MM.1S (cell line): ENCODE measurements around the gene TBATA.

Experiments
- DNase-seq: peaks from one replicate; pipeline ENCODE4 v3.0.0-alpha.2; 2015
- H2AFZ ChIP-seq: fragments of 300-600 bp; sonication (generic); 2 replicates; pipeline ENCODE4 v1.6.0; 2016; ENCODE audit warnings: antibody characterized with exemption, low read length
- H3F3A ChIP-seq: fragments of 300-600 bp; sonication (generic); 2 replicates; pipeline ENCODE4 v1.6.1; 2016; ENCODE audit warnings: mild to moderate bottlenecking, antibody characterized with exemption, low read length, moderate library complexity, mixed read lengths; ENCODE audit not compliant: insufficient read depth
- H3K27ac ChIP-seq: fragments of 300-600 bp; sonication (generic); 2 replicates; pipeline ENCODE4 v1.5.1; 2016; ENCODE audit warnings: mild to moderate bottlenecking, low read length
- H3K27me3 ChIP-seq: fragments of 300-600 bp; sonication (generic); replicated peaks from 2 replicates; pipeline ENCODE4 v1.6.0; 2016; ENCODE audit warnings: low read length; ENCODE audit not compliant: insufficient read depth
- H3K36me3 ChIP-seq: fragments of 300-600 bp; sonication (generic); replicated peaks from 2 replicates; pipeline ENCODE4 v1.6.1; 2016; ENCODE audit warnings: mild to moderate bottlenecking, low read length, mixed read lengths; ENCODE audit not compliant: insufficient read depth
- H3K4me1 ChIP-seq: fragments of 300-600 bp; sonication (generic); 2 replicates; pipeline ENCODE4 v1.6.1; 2016; ENCODE audit warnings: low read length, mixed read lengths
- H3K4me2 ChIP-seq: fragments of 300-600 bp; sonication (generic); 2 replicates; pipeline ENCODE4 v1.6.0; 2016; ENCODE audit warnings: low read depth, low read length
- H3K4me3 ChIP-seq: fragments of 300-600 bp; sonication (generic); 2 replicates; pipeline ENCODE4 v1.5.1; 2016; ENCODE audit warnings: low read length, mixed read lengths
- H3K79me2 ChIP-seq: fragments of 300-600 bp; sonication (generic); 2 replicates; pipeline ENCODE4 v1.6.1; 2016; ENCODE audit warnings: mixed run types, low read length, mixed read lengths
- H3K9ac ChIP-seq: fragments of 300-600 bp; sonication (generic); 2 replicates; pipeline ENCODE4 v1.6.1; 2016; ENCODE audit warnings: low read length, mixed read lengths
- H3K9me2 ChIP-seq: fragments of 300-600 bp; sonication (generic); replicated peaks from 2 replicates; pipeline ENCODE4 v1.6.1; 2016; ENCODE audit warnings: mild to moderate bottlenecking, low read length, mixed read lengths; ENCODE audit not compliant: insufficient read depth
- H3K9me3 ChIP-seq: fragments of 300-600 bp; sonication (generic); replicated peaks from 2 replicates; pipeline ENCODE4 v1.6.1; 2016; ENCODE audit warnings: mild to moderate bottlenecking, low read length, mixed read lengths; ENCODE audit not compliant: insufficient read depth
- H4K20me1 ChIP-seq: fragments of 300-600 bp; sonication (generic); 2 replicates; pipeline ENCODE4 v1.6.1; 2016; ENCODE audit warnings: mild to moderate bottlenecking, low read length, moderate library complexity, mixed read lengths; ENCODE audit not compliant: insufficient read depth
- CTCF ChIP-seq: fragments of 300-600 bp; sonication (generic); IDR thresholded peaks from 2 replicates; pipeline ENCODE4 v1.5.1; 2016; ENCODE audit warnings: antibody characterized with exemption, low read length, mixed read lengths
- EZH2 ChIP-seq: fragments of 300-600 bp; sonication (generic); optimal IDR thresholded peaks from 2 replicates; pipeline ENCODE3; 2017; ENCODE audit warnings: low read depth, mild to moderate bottlenecking, antibody characterized with exemption, low read length, mixed read lengths
- EZH2phosphoT487 ChIP-seq: fragments of 300-600 bp; sonication (generic); IDR thresholded peaks from 2 replicates; pipeline ENCODE4 v1.6.1; 2018; ENCODE audit warnings: antibody characterized with exemption, low read length

TBATA gene

GRCh38 chr10:70753841-70754621, 31.1 kb downstream of the TBATA start:
- Histone ChIP-seq H3K9me2 (no peaks in the 10 kb centered on the region), H3K27ac (no peak overlapping the region), H2AFZ (no peak overlapping the region), H3K27me3 (no peaks in the 10 kb centered on the region), H3F3A (no peaks in the 10 kb centered on the region), H3K79me2 (no peaks in the 10 kb centered on the region), H3K9ac (no peak overlapping the region), H3K4me1 (no peaks in the 10 kb centered on the region), H4K20me1 (no peaks in the 10 kb centered on the region), H3K36me3 (no peaks in the 10 kb centered on the region), H3K4me3 (no peak overlapping the region), H3K9me3 (no peaks in the 10 kb centered on the region), H3K4me2 (no peak overlapping the region)
- DNase-seq, result no peak
- TF ChIP-seq CTCF (no peak), EZH2phosphoT487 (no peak), EZH2 (no peak)

DNA sequence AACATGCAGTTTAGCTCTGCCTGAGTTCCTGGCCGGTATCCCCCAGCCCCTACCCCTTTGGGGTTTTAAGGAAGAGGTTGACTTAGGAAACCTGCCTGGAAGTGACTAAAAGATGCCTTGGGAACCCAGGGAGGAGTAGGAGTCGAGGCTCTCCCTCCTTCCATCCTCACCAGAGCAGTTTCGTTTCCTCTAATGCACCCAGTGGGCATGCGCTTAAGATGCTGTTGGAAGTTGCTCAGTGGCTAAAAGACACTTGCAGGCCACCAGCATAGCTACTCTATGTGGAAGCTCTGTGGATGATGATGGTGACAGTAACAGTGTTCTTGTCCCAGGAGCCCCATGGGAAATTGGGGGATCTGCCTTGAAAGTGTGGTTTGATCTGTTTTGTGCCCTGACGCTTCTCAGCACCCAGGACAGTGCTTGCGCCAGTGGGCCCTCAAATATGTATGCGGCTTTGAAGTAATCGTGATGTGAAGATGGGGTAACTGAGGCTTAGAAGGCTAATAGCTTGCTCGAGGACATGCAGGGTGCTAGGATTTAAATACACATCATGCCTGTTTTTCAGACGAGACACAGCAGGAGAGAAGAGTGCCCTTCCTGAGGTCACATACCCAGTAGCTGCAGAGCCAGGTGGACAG, 32.0 kb downstream of the TBATA start:
- H3K9ac ChIP-seq, result no peak overlapping the region
- no peaks in the 10 kb centered on the region for H3K27me3 ChIP-seq
- H3K4me3 ChIP-seq, result no peak overlapping the region
- no peaks in the 10 kb centered on the region for H3K4me1 ChIP-seq
- no peaks in the 10 kb centered on the region for H3K9me2 ChIP-seq
- no peak overlapping the region for H2AFZ ChIP-seq
- H3K79me2 ChIP-seq, result no peaks in the 10 kb centered on the region
- H3K4me2 ChIP-seq, result no peak overlapping the region
- H4K20me1 ChIP-seq, result no peaks in the 10 kb centered on the region
- TF ChIP-seq EZH2phosphoT487 (no peak), CTCF (no peak), EZH2 (no peak)
- no peaks in the 10 kb centered on the region for H3K9me3 ChIP-seq
- DNase-seq, result no peak
- H3K27ac ChIP-seq, result no peak overlapping the region
- no peaks in the 10 kb centered on the region for H3K36me3 ChIP-seq
- no peaks in the 10 kb centered on the region for H3F3A ChIP-seq

DNA sequence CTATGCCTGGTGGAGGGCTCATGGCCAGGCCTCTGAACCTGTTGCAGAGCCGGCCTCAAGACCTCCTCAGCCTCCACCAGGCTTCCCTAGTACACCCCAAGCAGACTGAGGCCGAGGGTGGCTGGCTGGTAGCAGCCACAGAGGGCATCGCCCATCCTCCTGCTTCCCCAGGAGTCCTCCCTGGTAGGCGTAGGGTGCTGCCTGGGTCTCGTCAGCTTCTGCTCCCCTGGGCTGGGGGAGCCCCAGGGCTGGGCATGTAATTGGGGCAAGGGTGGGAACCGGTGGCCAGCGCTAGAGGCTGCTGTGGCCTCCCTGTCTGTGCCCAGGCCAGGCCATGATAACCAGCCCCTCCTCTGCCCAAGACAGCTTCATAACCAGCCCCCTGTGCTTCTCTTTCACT, 32.6 kb downstream of the TBATA start:
- H3K4me2 ChIP-seq, result no peak overlapping the region
- no peaks in the 10 kb centered on the region for H4K20me1 ChIP-seq
- no peaks in the 10 kb centered on the region for H3K9me2 ChIP-seq
- no peaks in the 10 kb centered on the region for H3F3A ChIP-seq
- H3K27ac ChIP-seq, result no peak overlapping the region
- no peaks in the 10 kb centered on the region for H3K4me1 ChIP-seq
- no peaks in the 10 kb centered on the region for H3K27me3 ChIP-seq
- DNase-seq, result no peak
- no peaks in the 10 kb centered on the region for H3K9me3 ChIP-seq
- H3K9ac ChIP-seq, result no peak overlapping the region
- H3K79me2 ChIP-seq, result no peaks in the 10 kb centered on the region
- TF ChIP-seq EZH2phosphoT487 (no peak), CTCF (no peak), EZH2 (no peak)
- H3K4me3 ChIP-seq, result no peak overlapping the region
- H2AFZ ChIP-seq, result no peak overlapping the region
- H3K36me3 ChIP-seq, result no peaks in the 10 kb centered on the region
